B cell (primary cell): ENCODE results near the gene BCAR1. TPM values are rescaled to one million over a fixed set of nuclear protein-coding genes. Genes with fewer than 3 reads are reported as not detected.

Experiments used
- ATAC-seq: fragments of 200-7000 bp; cut with Tn5 transposase; one replicate; pipeline ENCODE4 v1.10.0; 2021; ENCODE audit warnings: low read depth, mild to moderate bottlenecking, moderate number of reproducible peaks, moderate library complexity
- CTCF ChIA-PET: fragments of 350-600 bp; sonication (Branson Sonifier 250); formaldehyde crosslinking; loops from one replicate; lab custom pipeline; 2021; ENCODE audit warnings: antibody characterized with exemption, inconsistent platforms; lab: Charles Lee
- POLR2A ChIA-PET: fragments of 350-600 bp; sonication (Branson Sonifier 250); formaldehyde crosslinking; loops from one replicate; lab custom pipeline; 2021; ENCODE audit warnings: antibody characterized with exemption; lab: Charles Lee
- DNase-seq: peaks from one replicate; pipeline ENCODE4 v3.0.0; 2013
- H2AFZ ChIP-seq: 2 replicates; pipeline ENCODE4 v1.6.1; 2012; ENCODE audit warnings: mild to moderate bottlenecking, low read depth, low read length; ENCODE audit not compliant: insufficient read depth, poor library complexity, severe bottlenecking
- H3K27ac ChIP-seq, 2 donors: 1 replicate in 1 of 2; 2 replicates in 1 of 2; pipeline ENCODE4 v1.5.1; 2012 to 2013; ENCODE audit warnings: low read length in 2 of 2, mild to moderate bottlenecking in 2 of 2, moderate library complexity in 1 of 2
- H3K27me3 ChIP-seq, 4 experiments: fragments of 200-600 bp in 1 of 4; sonication (generic) in 1 of 4; replicated peaks in 1 of 4; 1 replicate in 2 of 4; 2 replicates in 2 of 4; pipeline versions ENCODE4 v1.6.1 to v1.7.0; 2013 to 2016; ENCODE audit warnings: low read length in 3 of 4, mild to moderate bottlenecking in 2 of 4, mixed read lengths in 1 of 4, moderate library complexity in 1 of 4; ENCODE audit not compliant: insufficient read depth in 4 of 4, control insufficient read depth in 3 of 4; ENCODE audit errors: control extremely low read depth in 1 of 4
- H3K36me3 ChIP-seq, 2 experiments: replicated peaks in 1 of 2; 1 replicate in 1 of 2; 2 replicates in 1 of 2; pipeline versions ENCODE4 v1.6.1 to v1.7.1; 2013; ENCODE audit warnings: low read length in 1 of 2; ENCODE audit not compliant: insufficient read depth in 2 of 2, control insufficient read depth in 1 of 2; ENCODE audit errors: control extremely low read depth in 1 of 2, extremely low read depth in 1 of 2
- H3K4me1 ChIP-seq, 2 donors: fragments of 200-600 bp in 1 of 2; sonication (generic) in 1 of 2; 1 replicate in 1 of 2; 2 replicates in 1 of 2; pipeline versions ENCODE4 v1.5.1 to v1.6.1; 2013 to 2017; ENCODE audit warnings: low read length in 2 of 2; ENCODE audit not compliant: control insufficient read depth in 2 of 2, insufficient read depth in 2 of 2
- H3K4me2 ChIP-seq: replicated peaks from 2 replicates; pipeline ENCODE3; 2012; ENCODE audit warnings: mild to moderate bottlenecking, low read depth, low read length; ENCODE audit not compliant: poor library complexity, severe bottlenecking
- H3K4me3 ChIP-seq, 5 experiments: fragments of 200-600 bp in 1 of 5; sonication (generic) in 1 of 5; 1 replicate in 3 of 5; 2 replicates in 2 of 5; pipeline versions ENCODE4 v1.5.1 to v1.7.0; 2011 to 2016; ENCODE audit warnings: low read length in 4 of 5, mild to moderate bottlenecking in 4 of 5, low read depth in 2 of 5, control low read depth in 1 of 5, moderate library complexity in 1 of 5; ENCODE audit not compliant: insufficient read depth in 1 of 5; ENCODE audit errors: control extremely low read depth in 1 of 5, extremely low read depth in 1 of 5
- H3K79me2 ChIP-seq: fragments of 200-600 bp; sonication (generic); one replicate; pipeline ENCODE4 v1.6.0; 2016; ENCODE audit warnings: low read length; ENCODE audit not compliant: control insufficient read depth, insufficient read depth
- H3K9ac ChIP-seq: fragments of 200-600 bp; sonication (generic); 2 replicates; pipeline ENCODE4 v1.6.1; 2017; ENCODE audit warnings: mild to moderate bottlenecking, low read length, moderate library complexity
- H3K9me3 ChIP-seq, 3 donors: one replicate each; pipeline versions ENCODE4 v1.6.1 to v1.7.1; 2013; ENCODE audit warnings: low read length in 2 of 3; ENCODE audit not compliant: control insufficient read depth in 2 of 3, insufficient read depth in 1 of 3; ENCODE audit errors: control extremely low read depth in 1 of 3
- H4K20me1 ChIP-seq: 2 replicates; pipeline ENCODE4 v1.6.0; 2012; ENCODE audit warnings: mild to moderate bottlenecking, low read length; ENCODE audit not compliant: insufficient read depth, control insufficient read depth, poor library complexity, severe bottlenecking
- H3K27ac Mint-ChIP-seq: one replicate; pipeline ENCODE4 v1.8.0; 2021; ENCODE audit warnings: mixed read lengths
- H3K27me3 Mint-ChIP-seq: one replicate; pipeline ENCODE4 v1.8.0; 2021; ENCODE audit warnings: mixed read lengths
- H3K4me1 Mint-ChIP-seq: one replicate; pipeline ENCODE4 v1.8.0; 2021; ENCODE audit warnings: mixed read lengths
- H3K4me3 Mint-ChIP-seq: one replicate; pipeline ENCODE4 v1.8.0; 2021; ENCODE audit warnings: mixed read lengths
- H3K9me3 Mint-ChIP-seq: one replicate; pipeline ENCODE4 v1.8.0; 2022; ENCODE audit warnings: mixed read lengths; ENCODE audit not compliant: insufficient read depth
- CTCF ChIP-seq: fragments of 200-600 bp; IDR thresholded peaks from one replicate; pipeline ENCODE4 v1.8.0; 2022; ENCODE audit warnings: antibody characterized with exemption, mild to moderate bottlenecking
- EZH2 ChIP-seq: IDR thresholded peaks from 2 replicates; pipeline ENCODE4 v1.6.1; 2012; ENCODE audit warnings: borderline replicate concordance, low read depth, mild to moderate bottlenecking, moderate library complexity, low read length; ENCODE audit not compliant: insufficient read depth, poor library complexity, severe bottlenecking
- WGBS: methylation state at CpG from one replicate; pipeline ENCODE4 v1.1.5; 2013; ENCODE audit warnings: missing lambda C conversion rate; ENCODE audit not compliant: insufficient coverage; 5-methylcytosine and 5-hydroxymethylcytosine counted together
- intact Hi-C: fragments of 100-400 bp; cut with micrococcal nuclease; formaldehyde crosslinking; loops from one replicate; pipeline ENCODE4 v1.10.0; 2022
- polyA plus RNA-seq: library from polyadenylated mRNA; depleted of rRNA; stranded (reverse); fragments of >200 nt; gene quantifications from 2 replicates; pipeline ENCODE4 v1.2.3, GENCODE V29; 2012
- total RNA-seq, 2 donors: library from RNA; stranded (reverse); fragments of 120-200 nt in 1 of 2; gene quantifications; 1 replicate in 1 of 2; 2 replicates in 1 of 2; pipeline versions ENCODE4 v1.2.3 to v1.2.4, GENCODE V29; 2013 to 2022

BCAR1 gene
- total and polyA plus RNA-seq, 2 donors (not counting 1 experiment from before 2014, with no cell fraction given) = not detected

- ChIA-PET CTCF (no interaction called here), POLR2A (interaction anchor here (0.6 kb wide), 1 partner anchor 292 kb away, joined by 3 read pairs; no protein-coding TSS in a partner anchor)
- ATAC-seq (no peak), DNase-seq (no peak)
- H3K79me2 ChIP-seq = no peaks in the 10 kb centered on the region
- H3K27ac ChIP-seq = no peak overlapping the region
- H4K20me1 ChIP-seq = no peaks in the 10 kb centered on the region
- H3K4me3 ChIP-seq = no peak overlapping the region
- Mint-ChIP-seq H3K4me1 (no peaks in the 10 kb centered on the region), H3K4me3 (no peak overlapping the region), H3K27ac (no peak overlapping the region), H3K9me3 (no peaks in the 10 kb centered on the region), H3K27me3 (peaks cover 36% of the 10 kb centered on the region)
- WGBS = 96% methylated on average over 18 of the region's 21 CpGs
- no peaks in the 10 kb centered on the region for H3K36me3 ChIP-seq
- peaks cover 0 to 4% (median 0%) of the 10 kb centered on the region in 3 donors for H3K9me3 ChIP-seq
- H3K9ac ChIP-seq = no peak overlapping the region
- TF ChIP-seq CTCF (no peak), EZH2 (no peak)
- H3K27me3 ChIP-seq = peaks cover 0 to 27% (median under 1%) of the 10 kb centered on the region in 4 experiments
- H3K4me1 ChIP-seq = no peaks in the 10 kb centered on the region
- no peak overlapping the region for H3K4me2 ChIP-seq
- H2AFZ ChIP-seq = no peak overlapping the region
- intact Hi-C loops = no loop called here
These were observed 58.7 kb downstream of the BCAR1 start for GRCh38 chr16:75192606-75193264.

- intact Hi-C loops = no loop called here
- Histone ChIP-seq H3K27ac (no peak overlapping the region), H2AFZ (no peak overlapping the region), H3K9me3 (peaks cover 0 to 8% (median 0%) of the 10 kb centered on the region in 3 donors), H4K20me1 (no peaks in the 10 kb centered on the region), H3K4me1 (no peaks in the 10 kb centered on the region), H3K9ac (no peak overlapping the region), H3K36me3 (no peaks in the 10 kb centered on the region), H3K4me2 (no peak overlapping the region), H3K27me3 (peaks cover 0 to 11% (median 0%) of the 10 kb centered on the region in 4 experiments), H3K4me3 (no peak overlapping the region), H3K79me2 (no peaks in the 10 kb centered on the region)
- no peak for ATAC-seq
- ChIA-PET CTCF (interaction anchor here (0.6 to 2.1 kb wide), 4 partner anchors 9 to 574 kb away, joined by 3 to 10 read pairs (median 4); no protein-coding TSS in a partner anchor), POLR2A (no interaction called here)
- Mint-ChIP-seq H3K4me1 (no peaks in the 10 kb centered on the region), H3K27me3 (peaks cover 20% of the 10 kb centered on the region), H3K27ac (no peak overlapping the region), H3K4me3 (no peak overlapping the region), H3K9me3 (no peaks in the 10 kb centered on the region)
- TF ChIP-seq CTCF = no peak
- TF ChIP-seq EZH2 = no peak
- 85% methylated on average over 5 of the region's 8 CpGs for WGBS
- DNase-seq = no peak
These were observed 61.7 kb downstream of the BCAR1 start for GRCh38 chr16:75189638-75190245.
